ENCODE results near the gene PGBD5.
"Not testable (repeated sequence)": the region's sequence is repeated elsewhere in the genome, so short reads cannot be mapped to it uniquely, and the experiment has no call there.

PGBD5 gene

GRCh38 chr1:230426246-230427093 lies at the start of gene PGBD5:
Gene PGBD5 (minus strand): TSS chr1:230426332. CDS start chr1:230425928, 404 bp downstream.
- no peak within 1 kb of the TSS for H3K9ac ChIP-seq (ENCODE audit: low read depth in 1 of 2, low read length in 2 of 2)
- H3K4me3 ChIP-seq (ENCODE audit: low read depth in 1 of 2, low read length in 2 of 2): peak within 1 kb of the TSS in 1 of 2 donors; percentile 48
- no peak within 1 kb of the TSS for H3K27ac ChIP-seq (ENCODE audit: low read depth, low read length)
- H3K27me3 ChIP-seq (ENCODE audit: control insufficient read depth in 1 of 2, insufficient read depth in 2 of 2, low read length in 2 of 2): peaks cover 35 to 46% of the 10 kb centered on the region in 2 donors
- H3K9me3 ChIP-seq (ENCODE audit: control insufficient read depth in 1 of 2, low read length in 2 of 2): no peaks in the 10 kb centered on the region
- no peaks in the 10 kb centered on the region for H3K36me3 ChIP-seq (ENCODE audit: control insufficient read depth in 1 of 2, insufficient read depth in 2 of 2, low read length in 2 of 2)
- H3K4me1 ChIP-seq (ENCODE audit: control insufficient read depth in 1 of 2, insufficient read depth in 2 of 2, low read length in 2 of 2): peaks cover 0 to 16% of the 10 kb centered on the region in 2 donors

- not testable (repeated sequence) for H3K9ac ChIP-seq (ENCODE audit: low read depth in 1 of 2, low read length in 2 of 2); H3K27ac ChIP-seq (ENCODE audit: low read depth, low read length); H3K4me3 ChIP-seq (ENCODE audit: low read depth in 1 of 2, low read length in 2 of 2); H3K4me1 ChIP-seq (ENCODE audit: control insufficient read depth in 1 of 2, insufficient read depth in 2 of 2, low read length in 2 of 2); H3K9me3 ChIP-seq (ENCODE audit: control insufficient read depth in 1 of 2, low read length in 2 of 2); H3K36me3 ChIP-seq (ENCODE audit: control insufficient read depth in 1 of 2, insufficient read depth in 2 of 2, low read length in 2 of 2)
- H3K27me3 ChIP-seq (ENCODE audit: control insufficient read depth in 1 of 2, insufficient read depth in 2 of 2, low read length in 2 of 2): peaks cover 10 to 12% of the 10 kb centered on the region in 2 donors
These were observed 48.8 kb upstream of the PGBD5 start for GRCh38 chr1:230474924-230475323.

GRCh38 chr1:230470750-230471149 lies 44.6 kb upstream of the PGBD5 start:
- H3K27ac ChIP-seq (ENCODE audit: low read depth, low read length); H3K9me3 ChIP-seq (ENCODE audit: control insufficient read depth in 1 of 2, low read length in 2 of 2); H3K9ac ChIP-seq (ENCODE audit: low read depth in 1 of 2, low read length in 2 of 2); H3K4me3 ChIP-seq (ENCODE audit: low read depth in 1 of 2, low read length in 2 of 2); H3K27me3 ChIP-seq (ENCODE audit: control insufficient read depth in 1 of 2, insufficient read depth in 2 of 2, low read length in 2 of 2); H3K36me3 ChIP-seq (ENCODE audit: control insufficient read depth in 1 of 2, insufficient read depth in 2 of 2, low read length in 2 of 2); H3K4me1 ChIP-seq (ENCODE audit: control insufficient read depth in 1 of 2, insufficient read depth in 2 of 2, low read length in 2 of 2): not testable (repeated sequence)

GRCh38 chr1:230469271-230469670 lies 43.1 kb upstream of the PGBD5 start:
- Histone ChIP-seq H3K36me3 (ENCODE audit: control insufficient read depth in 1 of 2, insufficient read depth in 2 of 2, low read length in 2 of 2) (no peaks in the 10 kb centered on the region), H3K4me3 (ENCODE audit: low read depth in 1 of 2, low read length in 2 of 2) (no peak overlapping the region), H3K27ac (ENCODE audit: low read depth, low read length) (no peak overlapping the region), H3K27me3 (ENCODE audit: control insufficient read depth in 1 of 2, insufficient read depth in 2 of 2, low read length in 2 of 2) (no peaks in the 10 kb centered on the region), H3K9ac (ENCODE audit: low read depth in 1 of 2, low read length in 2 of 2) (no peak overlapping the region), H3K4me1 (ENCODE audit: control insufficient read depth in 1 of 2, insufficient read depth in 2 of 2, low read length in 2 of 2) (no peaks in the 10 kb centered on the region), H3K9me3 (ENCODE audit: control insufficient read depth in 1 of 2, low read length in 2 of 2) (no peaks in the 10 kb centered on the region)

- no peak overlapping the region for H3K4me3 ChIP-seq (ENCODE audit: low read depth in 1 of 2, low read length in 2 of 2)
- H3K4me1 ChIP-seq (ENCODE audit: control insufficient read depth in 1 of 2, insufficient read depth in 2 of 2, low read length in 2 of 2): no peaks in the 10 kb centered on the region
- no peaks in the 10 kb centered on the region for H3K36me3 ChIP-seq (ENCODE audit: control insufficient read depth in 1 of 2, insufficient read depth in 2 of 2, low read length in 2 of 2)
- no peaks in the 10 kb centered on the region for H3K9me3 ChIP-seq (ENCODE audit: control insufficient read depth in 1 of 2, low read length in 2 of 2)
- H3K27ac ChIP-seq (ENCODE audit: low read depth, low read length): no peak overlapping the region
- H3K27me3 ChIP-seq (ENCODE audit: control insufficient read depth in 1 of 2, insufficient read depth in 2 of 2, low read length in 2 of 2): peaks cover 0 to 2% of the 10 kb centered on the region in 2 donors
- H3K9ac ChIP-seq (ENCODE audit: low read depth in 1 of 2, low read length in 2 of 2): no peak overlapping the region
These were observed 39.6 kb upstream of the PGBD5 start for GRCh38 chr1:230465691-230466090.

GRCh38 chr1:230464671-230465070 lies 38.5 kb upstream of the PGBD5 start:
- Histone ChIP-seq H3K4me3 (ENCODE audit: low read depth in 1 of 2, low read length in 2 of 2) (no peak overlapping the region), H3K4me1 (ENCODE audit: control insufficient read depth in 1 of 2, insufficient read depth in 2 of 2, low read length in 2 of 2) (no peaks in the 10 kb centered on the region), H3K36me3 (ENCODE audit: control insufficient read depth in 1 of 2, insufficient read depth in 2 of 2, low read length in 2 of 2) (no peaks in the 10 kb centered on the region), H3K27ac (ENCODE audit: low read depth, low read length) (no peak overlapping the region), H3K9me3 (ENCODE audit: control insufficient read depth in 1 of 2, low read length in 2 of 2) (no peaks in the 10 kb centered on the region), H3K9ac (ENCODE audit: low read depth in 1 of 2, low read length in 2 of 2) (no peak overlapping the region), H3K27me3 (ENCODE audit: control insufficient read depth in 1 of 2, insufficient read depth in 2 of 2, low read length in 2 of 2) (peaks cover 0 to 6% of the 10 kb centered on the region in 2 donors)

- Histone ChIP-seq H3K27ac (ENCODE audit: low read depth, low read length) (no peak overlapping the region), H3K9ac (ENCODE audit: low read depth in 1 of 2, low read length in 2 of 2) (no peak overlapping the region), H3K36me3 (ENCODE audit: control insufficient read depth in 1 of 2, insufficient read depth in 2 of 2, low read length in 2 of 2) (no peaks in the 10 kb centered on the region), H3K4me3 (ENCODE audit: low read depth in 1 of 2, low read length in 2 of 2) (no peak overlapping the region), H3K4me1 (ENCODE audit: control insufficient read depth in 1 of 2, insufficient read depth in 2 of 2, low read length in 2 of 2) (no peaks in the 10 kb centered on the region), H3K27me3 (ENCODE audit: control insufficient read depth in 1 of 2, insufficient read depth in 2 of 2, low read length in 2 of 2) (peaks cover 0 to 6% of the 10 kb centered on the region in 2 donors), H3K9me3 (ENCODE audit: control insufficient read depth in 1 of 2, low read length in 2 of 2) (no peaks in the 10 kb centered on the region)
These were observed 37.6 kb upstream of the PGBD5 start for GRCh38 chr1:230463760-230464159.

- Histone ChIP-seq H3K4me1 (ENCODE audit: control insufficient read depth in 1 of 2, insufficient read depth in 2 of 2, low read length in 2 of 2) (no peaks in the 10 kb centered on the region), H3K9me3 (ENCODE audit: control insufficient read depth in 1 of 2, low read length in 2 of 2) (no peaks in the 10 kb centered on the region), H3K9ac (ENCODE audit: low read depth in 1 of 2, low read length in 2 of 2) (no peak overlapping the region), H3K36me3 (ENCODE audit: control insufficient read depth in 1 of 2, insufficient read depth in 2 of 2, low read length in 2 of 2) (no peaks in the 10 kb centered on the region), H3K4me3 (ENCODE audit: low read depth in 1 of 2, low read length in 2 of 2) (no peak overlapping the region), H3K27me3 (ENCODE audit: control insufficient read depth in 1 of 2, insufficient read depth in 2 of 2, low read length in 2 of 2) (peaks cover 0 to 6% of the 10 kb centered on the region in 2 donors), H3K27ac (ENCODE audit: low read depth, low read length) (no peak overlapping the region)
These were observed 37.2 kb upstream of the PGBD5 start for GRCh38 chr1:230463326-230463725.

GRCh38 chr1:230459465-230459864 lies 33.3 kb upstream of the PGBD5 start:
- H3K4me3 ChIP-seq (ENCODE audit: low read depth in 1 of 2, low read length in 2 of 2): no peak overlapping the region
- no peaks in the 10 kb centered on the region for H3K9me3 ChIP-seq (ENCODE audit: control insufficient read depth in 1 of 2, low read length in 2 of 2)
- H3K27ac ChIP-seq (ENCODE audit: low read depth, low read length): no peak overlapping the region
- H3K36me3 ChIP-seq (ENCODE audit: control insufficient read depth in 1 of 2, insufficient read depth in 2 of 2, low read length in 2 of 2): no peaks in the 10 kb centered on the region
- H3K27me3 ChIP-seq (ENCODE audit: control insufficient read depth in 1 of 2, insufficient read depth in 2 of 2, low read length in 2 of 2): peaks cover 0 to 6% of the 10 kb centered on the region in 2 donors
- no peak overlapping the region for H3K9ac ChIP-seq (ENCODE audit: low read depth in 1 of 2, low read length in 2 of 2)
- H3K4me1 ChIP-seq (ENCODE audit: control insufficient read depth in 1 of 2, insufficient read depth in 2 of 2, low read length in 2 of 2): no peaks in the 10 kb centered on the region

- H3K9ac ChIP-seq (ENCODE audit: low read depth in 1 of 2, low read length in 2 of 2): no peak overlapping the region
- no peaks in the 10 kb centered on the region for H3K9me3 ChIP-seq (ENCODE audit: control insufficient read depth in 1 of 2, low read length in 2 of 2)
- H3K4me1 ChIP-seq (ENCODE audit: control insufficient read depth in 1 of 2, insufficient read depth in 2 of 2, low read length in 2 of 2): no peaks in the 10 kb centered on the region
- no peak overlapping the region for H3K4me3 ChIP-seq (ENCODE audit: low read depth in 1 of 2, low read length in 2 of 2)
- H3K27me3 ChIP-seq (ENCODE audit: control insufficient read depth in 1 of 2, insufficient read depth in 2 of 2, low read length in 2 of 2): peaks cover 0 to 6% of the 10 kb centered on the region in 2 donors
- H3K27ac ChIP-seq (ENCODE audit: low read depth, low read length): no peak overlapping the region
- H3K36me3 ChIP-seq (ENCODE audit: control insufficient read depth in 1 of 2, insufficient read depth in 2 of 2, low read length in 2 of 2): no peaks in the 10 kb centered on the region
These were observed 32.4 kb upstream of the PGBD5 start for GRCh38 chr1:230458509-230458908.

Measured in duodenal mucosa (tissue), 2 donors.